GM12878 (cell line): Measurements from ENCODE around the gene UBE2O. TPM values are rescaled to one million over a fixed set of nuclear protein-coding genes. Genes with fewer than 3 reads are reported as not detected.
A peak's percentile ranks its signal among the peaks of the same experiment; 100 is the strongest.

Experiments
- ATAC-seq: fragments of 200-7000 bp; cut with Tn5 transposase; 3 replicates; pipeline ENCODE4 v1.9.1; 2020; ENCODE audit warnings: mild to moderate bottlenecking, moderate library complexity
- BruUV-seq: library from RNA; stranded (reverse); fragments of 400-500 nt; replicated peaks from 2 replicates; lab custom pipeline; 2021; lab: Mats Ljungman, UMichigan
- CTCF ChIA-PET: fragments of 300-600 bp; sonication (Branson Sonifier 250); formaldehyde crosslinking; extraction: SDS; loops from one replicate; lab custom pipeline; 2021; ENCODE audit warnings: inconsistent platforms; lab: Yijun Ruan, JAX
- POLR2A ChIA-PET: fragments of 350-600 bp; formaldehyde crosslinking; extraction: SDS; loops from one replicate; lab custom pipeline; 2021; ENCODE audit warnings: inconsistent platforms; lab: Charles Lee
- RAD21 ChIA-PET: fragments of 300-600 bp; sonication (Branson Sonifier 250); formaldehyde crosslinking; loops from one replicate; lab custom pipeline; 2023; ENCODE audit warnings: antibody characterized with exemption; ENCODE audit not compliant: unreplicated experiment; lab: Charles Lee
- SMC1A ChIA-PET: fragments of 300-600 bp; sonication (Branson Sonifier 250); formaldehyde crosslinking; loops from one replicate; lab custom pipeline; 2023; ENCODE audit not compliant: unreplicated experiment, uncharacterized antibody; lab: Charles Lee
- DNase-seq: peaks from one replicate; pipeline ENCODE4 v3.0.0-alpha.2; 2011; ENCODE audit warnings: low read depth, low spot score
- FAIRE-seq: peaks from 3 replicates; lab custom pipeline; 2011; peaks lifted over from hg19 to GRCh38; lab: Jason Lieb, UNC
- H2AFZ ChIP-seq: 2 replicates; pipeline ENCODE4 v1.6.0; 2011; ENCODE audit warnings: low read depth, low read length, control low read depth; ENCODE audit not compliant: control insufficient read depth
- H3K27ac ChIP-seq: 2 replicates; pipeline ENCODE4 v1.5.1; 2011; ENCODE audit warnings: control low read depth; ENCODE audit not compliant: control insufficient read depth, insufficient read depth
- H3K27me3 ChIP-seq, 2 experiments: replicated peaks in 1 of 2; 2 replicates each; pipeline versions ENCODE4 v1.6.0 to v1.6.1; 2011; ENCODE audit warnings: low read length in 1 of 2; ENCODE audit not compliant: control insufficient read depth in 2 of 2, insufficient read depth in 2 of 2
- H3K36me3 ChIP-seq, 2 experiments: 2 replicates each; pipeline ENCODE4 v1.5.1; 2011; ENCODE audit warnings: low read length in 1 of 2; ENCODE audit not compliant: control insufficient read depth in 2 of 2, insufficient read depth in 2 of 2
- H3K4me1 ChIP-seq: 2 replicates; pipeline ENCODE4 v1.6.1; 2011; ENCODE audit warnings: mild to moderate bottlenecking, low read length, moderate library complexity, mixed read lengths; ENCODE audit not compliant: control insufficient read depth, insufficient read depth
- H3K4me2 ChIP-seq: 2 replicates; pipeline ENCODE4 v1.6.0; 2011; ENCODE audit warnings: control low read depth; ENCODE audit not compliant: control insufficient read depth, insufficient read depth
- H3K4me3 ChIP-seq: fragments of 200-600 bp; sonication (generic); 2 replicates; pipeline ENCODE4 v1.5.1; 2016
- H3K79me2 ChIP-seq: 2 replicates; pipeline ENCODE4 v1.6.0; 2011; ENCODE audit warnings: low read length; ENCODE audit not compliant: control insufficient read depth, insufficient read depth
- H3K9ac ChIP-seq: 2 replicates; pipeline ENCODE4 v1.8.0; 2011; ENCODE audit warnings: low read length, control low read depth, mixed read lengths; ENCODE audit not compliant: control insufficient read depth, insufficient read depth
- H3K9me3 ChIP-seq: replicated peaks from 3 replicates; pipeline ENCODE4 v1.5.1; 2011; ENCODE audit warnings: mild to moderate bottlenecking, low read length; ENCODE audit not compliant: control insufficient read depth, insufficient read depth
- H4K20me1 ChIP-seq: 2 replicates; pipeline ENCODE4 v1.6.0; 2011; ENCODE audit not compliant: control insufficient read depth, insufficient read depth
- CHD4 ChIP-seq: fragments of 200-600 bp; sonication (generic); IDR thresholded peaks from 2 replicates; pipeline ENCODE4 v1.6.1; 2016; ENCODE audit warnings: mild to moderate bottlenecking
- HDGF ChIP-seq: fragments of 450-650 bp; IDR thresholded peaks from 2 replicates; pipeline ENCODE4 v1.6.1; 2016; ENCODE audit warnings: antibody characterized with exemption
- IKZF1 ChIP-seq: fragments of 450-650 bp; conservative IDR thresholded peaks from 2 replicates; pipeline ENCODE4 v1.6.1; 2017; ENCODE audit warnings: antibody characterized with exemption, mild to moderate bottlenecking
- MEF2B ChIP-seq: fragments of 450-650 bp; IDR thresholded peaks from 2 replicates; pipeline ENCODE4 v1.6.1; 2018; ENCODE audit warnings: mild to moderate bottlenecking, moderate library complexity; ENCODE audit not compliant: partially characterized antibody, poor library complexity, severe bottlenecking
- WGBS: methylation state at CpG from one replicate; pipeline ENCODE4 v1.1.6; 2016; ENCODE audit warnings: low lambda C conversion rate; ENCODE audit not compliant: insufficient replicate concordance, insufficient coverage; ENCODE audit errors: missing lambda C conversion rate; 5-methylcytosine and 5-hydroxymethylcytosine counted together
- in situ Hi-C: fragments of 300-500 bp; cut with MboI; formaldehyde crosslinking; loops from 9 replicates; pipeline ENCODE4 v1.14.3; 2018; ENCODE audit warnings: mixed read lengths
- intact Hi-C: fragments of 100-400 bp; cut with micrococcal nuclease; formaldehyde crosslinking; loops from one replicate; pipeline ENCODE4 v1.14.2; 2022; ENCODE audit not compliant: unreplicated experiment
- polyA plus RNA-seq, 11 experiments: library from polyadenylated mRNA; depleted of rRNA in 4 of 11; unstranded in 6 of 11; stranded (reverse) in 5 of 11; fragments of >200 nt; fragmentation: Nextera tagmentation in 4 of 11; fragmentation: Illumina TruSeq in 1 of 11; extraction: Ambion mirVana in 4 of 11; extraction: Trizol in 1 of 11; gene quantifications; 1 replicate in 1 of 11; 2 replicates in 10 of 11; pipeline versions ENCODE4 v1.2.1 to v1.2.3, GENCODE V29; 2011 to 2016; ENCODE audit warnings: inconsistent platforms in 2 of 11, missing spikeins in 2 of 11, low read depth in 1 of 11
- total RNA-seq, 4 experiments: library from RNA; depleted of rRNA in 3 of 4; stranded (reverse); fragments of >200 nt in 3 of 4; fragmentation: Illumina TruSeq in 1 of 4; extraction: Trizol in 1 of 4; gene quantifications; 2 replicates each; pipeline versions ENCODE4 v1.2.1 to v1.2.3, GENCODE V29; 2013 to 2021

UBE2O gene
- total and polyA plus RNA-seq, 10 of the 15 experiments (the other 5 are each of a cell fraction or from before 2014, with no cell fraction given) = 2.1 to 39.0 (median 14.1) TPM

GRCh38 chr17:76419576-76420260, 33.2 kb downstream of the UBE2O start:
- peak overlapping the region; percentile 16; the same call in 1 of the 2 replicates for H3K4me3 ChIP-seq
- SMC1A ChIA-PET = interaction anchor here (1.1 kb wide), 1 partner anchor 11 kb away, joined by 6 read pairs; no protein-coding TSS in a partner anchor
- DNase-seq = no peak
- POLR2A ChIA-PET = interaction anchor here (0.6 to 1.1 kb wide), 2 partner anchors 39 to 40 kb away, joined by 3 read pairs; no protein-coding TSS in a partner anchor
- CTCF ChIA-PET = interaction anchor here (0.5 to 1.0 kb wide), 3 partner anchors 22 to 382 kb away, joined by 3 read pairs; no protein-coding TSS in a partner anchor
- peak; percentile 61 for ATAC-seq
- TF ChIP-seq CHD4 = no peak
- peak; percentile 23; the same call in 1 of the 2 replicates for TF ChIP-seq IKZF1
- peak; percentile 45; the same call in 1 of the 2 replicates for TF ChIP-seq HDGF
- 47% methylated on average over 17 of the region's 17 CpGs for WGBS
- no peak overlapping the region for H2AFZ ChIP-seq
- FAIRE-seq = no peak
- BruUV-seq = no TSS peak
- H3K4me1 ChIP-seq = peaks cover 22% of the 10 kb centered on the region
- H3K27ac ChIP-seq = peak overlapping the region; percentile 39
- peak overlapping the region; percentile 57 for H3K4me2 ChIP-seq
- intact Hi-C loops (no loop called here), in situ Hi-C loops (no loop called here)
- RAD21 ChIA-PET = no interaction called here
- H3K27me3 ChIP-seq = no peaks in the 10 kb centered on the region
- no peaks in the 10 kb centered on the region; the same call in 1 of the 2 replicates for H4K20me1 ChIP-seq
- H3K79me2 ChIP-seq = peaks cover 29% of the 10 kb centered on the region
- no peak overlapping the region for H3K9ac ChIP-seq
- H3K9me3 ChIP-seq = no peaks in the 10 kb centered on the region
- H3K36me3 ChIP-seq = peaks cover 0 to 18% of the 10 kb centered on the region in 2 experiments; a peak in 2 of 4 replicates

DNA sequence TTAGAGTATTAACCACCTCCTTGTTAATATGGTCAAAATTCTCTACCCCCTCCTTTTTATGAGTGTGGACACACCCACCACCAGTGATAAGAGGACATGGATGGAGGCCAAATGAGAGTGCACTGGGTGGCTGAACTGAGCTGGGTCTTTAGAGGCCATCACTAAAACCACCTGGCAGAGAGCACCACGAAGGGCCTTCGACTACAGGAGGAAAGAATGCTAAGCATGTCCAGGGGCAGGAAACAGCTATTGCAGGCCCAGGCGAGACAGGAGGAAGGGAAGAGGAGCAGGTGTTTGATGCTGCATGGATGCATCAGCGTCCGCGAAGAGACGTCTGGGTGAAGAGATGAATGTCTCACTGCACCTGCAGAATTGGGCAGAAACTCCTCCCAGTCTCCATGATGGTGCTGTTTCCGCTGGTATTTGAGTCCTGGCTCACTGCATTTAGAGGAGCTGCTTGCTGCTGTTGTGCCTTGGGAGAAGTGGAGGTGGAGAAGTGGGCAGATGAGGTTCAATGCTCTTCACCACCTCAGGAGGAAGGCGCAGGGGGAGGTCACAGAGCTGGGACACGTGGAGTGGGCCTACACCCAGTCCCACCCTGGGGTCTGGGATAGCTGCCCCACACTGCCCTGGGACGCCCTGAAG, 35.3 kb downstream of the UBE2O start:
- TF ChIP-seq MEF2B = no peak
- no TSS peak for BruUV-seq
- 62% methylated on average over 11 of the region's 11 CpGs for WGBS
- in situ Hi-C loops (no loop called here), intact Hi-C loops (no loop called here)
- FAIRE-seq (no peak), DNase-seq (no peak), ATAC-seq (no peak)
- Histone ChIP-seq H3K36me3 (peaks cover 0 to 16% of the 10 kb centered on the region in 2 experiments; a peak in 2 of 4 replicates), H3K79me2 (peaks cover 29% of the 10 kb centered on the region), H3K4me3 (no peak overlapping the region), H3K9me3 (no peaks in the 10 kb centered on the region), H3K4me2 (no peak overlapping the region), H3K4me1 (peaks cover 22% of the 10 kb centered on the region), H4K20me1 (no peaks in the 10 kb centered on the region; the same call in 1 of the 2 replicates), H2AFZ (no peak overlapping the region), H3K9ac (no peak overlapping the region), H3K27me3 (no peaks in the 10 kb centered on the region), H3K27ac (no peak overlapping the region)
- CTCF ChIA-PET = interaction anchor here (0.6 to 1.3 kb wide), 5 partner anchors 9 to 89 kb away, joined by 3 to 4 read pairs (median 3); partner anchors contain the start of gene RHBDF2
- POLR2A ChIA-PET = no interaction called here
- SMC1A ChIA-PET = no interaction called here
- RAD21 ChIA-PET = no interaction called here
